Endothelial cell of umbilical vein (primary cell): ENCODE results near the gene TMPRSS12. TPM values are rescaled to one million over a fixed set of nuclear protein-coding genes. Genes with fewer than 3 reads are reported as not detected.

ENCODE experiments used
- BruUV-seq: library from RNA; stranded (reverse); fragments of 400-500 nt; replicated peaks from 2 replicates; lab custom pipeline; 2021; lab: Mats Ljungman, UMichigan
- CTCF ChIA-PET: fragments of 300-600, 350-600 bp; sonication (Branson Sonifier 250); formaldehyde crosslinking; loops from one replicate; lab custom pipeline; 2021; ENCODE audit warnings: antibody characterized with exemption, inconsistent platforms; lab: Charles Lee
- POLR2A ChIA-PET: fragments of 300-600, 350-600 bp; sonication (Branson Sonifier 250); formaldehyde crosslinking; loops from one replicate; lab custom pipeline; 2021; ENCODE audit warnings: antibody characterized with exemption, inconsistent platforms; lab: Charles Lee
- DNase-seq: peaks from one replicate; pipeline ENCODE4 v3.0.0-alpha.2; 2011; ENCODE audit warnings: low read depth, low spot score
- FAIRE-seq: peaks from 2 replicates; lab custom pipeline; 2011; peaks lifted over from hg19 to GRCh38; lab: Jason Lieb, UNC
- H2AFZ ChIP-seq: 2 replicates; pipeline ENCODE4 v1.6.0; 2012; ENCODE audit warnings: low read depth, low read length, control low read depth, inconsistent platforms
- H3K27ac ChIP-seq: 2 replicates; pipeline ENCODE4 v1.5.1; 2011; ENCODE audit warnings: low read depth, mild to moderate bottlenecking, control low read depth, low read length, moderate library complexity; ENCODE audit not compliant: insufficient read depth
- H3K27me3 ChIP-seq, 2 experiments: 2 replicates each; pipeline versions ENCODE4 v1.6.0 to v1.6.1; 2011; ENCODE audit warnings: low read length in 2 of 2, mixed read lengths in 1 of 2; ENCODE audit not compliant: control insufficient read depth in 2 of 2, insufficient read depth in 2 of 2
- H3K36me3 ChIP-seq, 2 experiments: 2 replicates in 1 of 2; 3 replicates in 1 of 2; pipeline ENCODE4 v1.5.1; 2011; ENCODE audit warnings: low read length in 2 of 2, mild to moderate bottlenecking in 1 of 2, moderate library complexity in 1 of 2; ENCODE audit not compliant: control insufficient read depth in 2 of 2, insufficient read depth in 2 of 2; ENCODE audit errors: extremely low read depth in 1 of 2
- H3K4me1 ChIP-seq: 3 replicates; pipeline ENCODE4 v1.5.1; 2011; ENCODE audit warnings: mild to moderate bottlenecking, low read length; ENCODE audit not compliant: control insufficient read depth, insufficient read depth; ENCODE audit errors: extremely low read depth
- H3K4me2 ChIP-seq: 2 replicates; pipeline ENCODE4 v1.6.1; 2011; ENCODE audit warnings: low read length, control low read depth, mixed read lengths; ENCODE audit not compliant: insufficient read depth
- H3K4me3 ChIP-seq, 3 experiments: fragments of 200-600 bp in 1 of 3; sonication (generic), shearing (Covaris generic) in 1 of 3; replicated peaks in 1 of 3; 2 replicates each; pipeline ENCODE4 v1.5.1; 2011 to 2016; ENCODE audit warnings: control low read depth in 3 of 3, low read length in 3 of 3, mild to moderate bottlenecking in 2 of 3, inconsistent platforms in 1 of 3, low read depth in 1 of 3, moderate library complexity in 1 of 3; ENCODE audit not compliant: insufficient read depth in 1 of 3
- H3K79me2 ChIP-seq: 2 replicates; pipeline ENCODE4 v1.6.0; 2012; ENCODE audit warnings: low read length, inconsistent platforms; ENCODE audit not compliant: control insufficient read depth, insufficient read depth
- H3K9ac ChIP-seq: replicated peaks from 2 replicates; pipeline ENCODE3; 2011; ENCODE audit warnings: low read length, control low read depth; ENCODE audit not compliant: insufficient read depth; ENCODE audit errors: extremely low read depth
- H3K9me1 ChIP-seq: replicated peaks from 3 replicates; pipeline ENCODE4 v1.6.0; 2011; ENCODE audit warnings: mild to moderate bottlenecking, low read length; ENCODE audit not compliant: control insufficient read depth, insufficient read depth; ENCODE audit errors: extremely low read depth
- H3K9me3 ChIP-seq: replicated peaks from 2 replicates; pipeline ENCODE4 v1.5.1; 2012; ENCODE audit warnings: low read length, inconsistent platforms; ENCODE audit not compliant: control insufficient read depth, insufficient read depth
- H4K20me1 ChIP-seq: replicated peaks from 2 replicates; pipeline ENCODE3; 2011; ENCODE audit warnings: mild to moderate bottlenecking, low read length; ENCODE audit not compliant: control insufficient read depth, insufficient read depth; ENCODE audit errors: extremely low read depth
- EZH2 ChIP-seq: IDR thresholded peaks from 2 replicates; pipeline ENCODE4 v1.6.1; 2012; ENCODE audit warnings: borderline replicate concordance, low read depth, mild to moderate bottlenecking, moderate library complexity, low read length, inconsistent platforms; ENCODE audit not compliant: severe bottlenecking
- FOS ChIP-seq: IDR thresholded peaks from 2 replicates; pipeline ENCODE4 v1.6.1; 2011; ENCODE audit warnings: mild to moderate bottlenecking, low read length, moderate library complexity, borderline replicate concordance; ENCODE audit not compliant: insufficient read depth
- GATA2 ChIP-seq: IDR thresholded peaks from 2 replicates; pipeline ENCODE4 v1.7.0; 2011; ENCODE audit warnings: low read depth, mild to moderate bottlenecking, moderate library complexity, mixed read lengths, low read length; ENCODE audit not compliant: insufficient read length, insufficient read depth
- JUN ChIP-seq: IDR thresholded peaks from 2 replicates; pipeline ENCODE4 v1.6.1; 2011; ENCODE audit warnings: borderline replicate concordance, low read depth; ENCODE audit not compliant: insufficient read length, insufficient read depth
- MYC ChIP-seq: IDR thresholded peaks from one replicate; pipeline ENCODE4 v1.6.1; 2011; ENCODE audit warnings: mild to moderate bottlenecking, low read depth, low read length
- POLR2A ChIP-seq: IDR thresholded peaks from 2 replicates; pipeline ENCODE4 v1.6.1; 2012; ENCODE audit warnings: low read depth, mild to moderate bottlenecking, control low read depth, low read length
- POLR2AphosphoS5 ChIP-seq: IDR thresholded peaks from 2 replicates; pipeline ENCODE4 v1.6.1; 2012; ENCODE audit warnings: low read depth, mild to moderate bottlenecking, control low read depth, low read length, moderate library complexity; ENCODE audit not compliant: insufficient read depth
- dilution Hi-C: fragments of 300-500 bp; cut with MboI; formaldehyde crosslinking; loops from one replicate; pipeline ENCODE4 v1.15.0; 2019; ENCODE audit warnings: low sequenced_read_pairs; ENCODE audit not compliant: extremely low pct_ligation_motif_present
- intact Hi-C: fragments of 100-400 bp; cut with micrococcal nuclease; formaldehyde crosslinking; loops from one replicate; pipeline ENCODE4 v1.10.0; 2022
- polyA plus RNA-seq, 4 experiments: library from polyadenylated mRNA; depleted of rRNA in 3 of 4; stranded (reverse) in 3 of 4; unstranded in 1 of 4; fragments of >200 nt; gene quantifications; 2 replicates each; pipeline versions ENCODE4 v1.2.1 to v1.2.3, GENCODE V29; 2011 to 2012; ENCODE audit warnings: missing spikeins in 1 of 4
- total RNA-seq: library from RNA; stranded (reverse); gene quantifications from 2 replicates; pipeline ENCODE4 v1.2.3, GENCODE V29; 2021
- TF ChIP-seq, protein P1 (sequence below), 2 donors: IDR thresholded peaks; 1 replicate in 1 of 2; 2 replicates in 1 of 2; pipeline ENCODE4 v1.5.1; 2011; ENCODE audit warnings: low read length in 2 of 2, mild to moderate bottlenecking in 2 of 2, moderate library complexity in 2 of 2, control low read depth in 1 of 2, inconsistent platforms in 1 of 2, low read depth in 1 of 2; ENCODE audit not compliant: insufficient read depth in 1 of 2; ENCODE audit errors: extremely low read depth in 1 of 2
- TF ChIP-seq, protein P2 (sequence below): IDR thresholded peaks from 2 replicates; pipeline ENCODE4 v1.6.1; 2011; ENCODE audit not compliant: insufficient read depth, insufficient read length

TMPRSS12 gene
- total and polyA plus RNA-seq, 2 donors (not counting 3 experiments of a cell fraction or from before 2014, with no cell fraction given), result not detected

DNA sequence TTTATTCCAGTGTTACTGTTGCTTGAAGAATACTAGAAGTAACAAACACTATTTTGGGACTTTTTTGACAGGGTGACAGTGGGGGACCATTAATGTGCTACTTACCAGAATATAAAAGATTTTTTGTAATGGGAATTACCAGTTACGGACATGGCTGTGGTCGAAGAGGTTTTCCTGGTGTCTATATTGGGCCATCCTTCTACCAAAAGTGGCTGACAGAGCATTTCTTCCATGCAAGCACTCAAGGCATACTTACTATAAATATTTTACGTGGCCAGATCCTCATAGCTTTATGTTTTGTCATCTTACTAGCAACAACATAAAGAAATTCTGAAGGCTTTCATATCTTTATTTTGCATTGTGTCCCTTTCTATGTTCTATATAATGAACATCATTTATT lies 44.5 kb downstream of the TMPRSS12 start:
- no TSS peak for BruUV-seq
- Histone ChIP-seq H3K9me3 (no peaks in the 10 kb centered on the region), H3K9me1 (no peaks in the 10 kb centered on the region), H3K79me2 (no peaks in the 10 kb centered on the region), H4K20me1 (no peaks in the 10 kb centered on the region), H3K4me3 (no peak overlapping the region), H3K4me2 (no peak overlapping the region), H3K9ac (no peak overlapping the region), H3K27ac (no peak overlapping the region), H3K4me1 (no peaks in the 10 kb centered on the region), H2AFZ (no peak overlapping the region), H3K36me3 (no peaks in the 10 kb centered on the region), H3K27me3 (no peaks in the 10 kb centered on the region)
- intact Hi-C loops (no loop called here), dilution Hi-C loops (no loop called here)
- TF ChIP-seq, protein P1, sequence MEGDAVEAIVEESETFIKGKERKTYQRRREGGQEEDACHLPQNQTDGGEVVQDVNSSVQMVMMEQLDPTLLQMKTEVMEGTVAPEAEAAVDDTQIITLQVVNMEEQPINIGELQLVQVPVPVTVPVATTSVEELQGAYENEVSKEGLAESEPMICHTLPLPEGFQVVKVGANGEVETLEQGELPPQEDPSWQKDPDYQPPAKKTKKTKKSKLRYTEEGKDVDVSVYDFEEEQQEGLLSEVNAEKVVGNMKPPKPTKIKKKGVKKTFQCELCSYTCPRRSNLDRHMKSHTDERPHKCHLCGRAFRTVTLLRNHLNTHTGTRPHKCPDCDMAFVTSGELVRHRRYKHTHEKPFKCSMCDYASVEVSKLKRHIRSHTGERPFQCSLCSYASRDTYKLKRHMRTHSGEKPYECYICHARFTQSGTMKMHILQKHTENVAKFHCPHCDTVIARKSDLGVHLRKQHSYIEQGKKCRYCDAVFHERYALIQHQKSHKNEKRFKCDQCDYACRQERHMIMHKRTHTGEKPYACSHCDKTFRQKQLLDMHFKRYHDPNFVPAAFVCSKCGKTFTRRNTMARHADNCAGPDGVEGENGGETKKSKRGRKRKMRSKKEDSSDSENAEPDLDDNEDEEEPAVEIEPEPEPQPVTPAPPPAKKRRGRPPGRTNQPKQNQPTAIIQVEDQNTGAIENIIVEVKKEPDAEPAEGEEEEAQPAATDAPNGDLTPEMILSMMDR (IDR thresholded peaks at IDR 0.05; ENCODE audit: extremely low read depth in 1 of 2, insufficient read depth in 1 of 2, low read depth in 1 of 2, low read length in 2 of 2), result no peak
- no peak for TF ChIP-seq FOS
- TF ChIP-seq POLR2A, result no peak
- no peak for TF ChIP-seq EZH2
- TF ChIP-seq, protein P2, sequence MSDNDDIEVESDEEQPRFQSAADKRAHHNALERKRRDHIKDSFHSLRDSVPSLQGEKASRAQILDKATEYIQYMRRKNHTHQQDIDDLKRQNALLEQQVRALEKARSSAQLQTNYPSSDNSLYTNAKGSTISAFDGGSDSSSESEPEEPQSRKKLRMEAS, result no peak
- no peak for TF ChIP-seq JUN
- no peak for TF ChIP-seq POLR2AphosphoS5
- TF ChIP-seq GATA2, result no peak
- no peak for TF ChIP-seq MYC
- POLR2A ChIA-PET, result no interaction called here
- no peak for FAIRE-seq
- DNase-seq, result no peak
- CTCF ChIA-PET, result interaction anchor here (1.3 to 2.0 kb wide), 4 partner anchors 8 to 100 kb away, joined by 3 to 10 read pairs (median 4); no protein-coding TSS in a partner anchor
